Measurements from ENCODE around the gene PRKCI.

- TF ChIP-seq CTCF (conservative IDR thresholded peaks at IDR 0.05; ENCODE audit: low read depth, low read length) (no peak), EZH2phosphoT487 (IDR thresholded peaks at IDR 0.05; ENCODE audit: borderline replicate concordance, low read length) (no peak)
These were observed 55.8 kb downstream of the PRKCI start for GRCh38 chr3:170277833-170278580.
